ENCODE results near the gene ELOVL2. TPM values are rescaled to one million over a fixed set of nuclear protein-coding genes. Genes with fewer than 3 reads are reported as not detected.

ELOVL2 gene
- total RNA-seq, 2 donors from 2014 or later, result 0.86 to 1.6 TPM

GRCh38 chr6:10963113-10963512 lies 81.0 kb downstream of the ELOVL2 start:
- H3K4me1 ChIP-seq, result no peaks in the 10 kb centered on the region
- H3K4me3 ChIP-seq, result no peak overlapping the region
- H3K36me3 ChIP-seq, result no peaks in the 10 kb centered on the region
- no peak overlapping the region for H3K27ac ChIP-seq
- no peaks in the 10 kb centered on the region for H3K27me3 ChIP-seq
- H3K9me3 ChIP-seq, result peaks cover 0 to 11% of the 10 kb centered on the region in 2 donors
- TF ChIP-seq CTCF (IDR thresholded peaks at IDR 0.05), result no peak
- DNase-seq (ENCODE audit: low spot score), result no peak

DNA sequence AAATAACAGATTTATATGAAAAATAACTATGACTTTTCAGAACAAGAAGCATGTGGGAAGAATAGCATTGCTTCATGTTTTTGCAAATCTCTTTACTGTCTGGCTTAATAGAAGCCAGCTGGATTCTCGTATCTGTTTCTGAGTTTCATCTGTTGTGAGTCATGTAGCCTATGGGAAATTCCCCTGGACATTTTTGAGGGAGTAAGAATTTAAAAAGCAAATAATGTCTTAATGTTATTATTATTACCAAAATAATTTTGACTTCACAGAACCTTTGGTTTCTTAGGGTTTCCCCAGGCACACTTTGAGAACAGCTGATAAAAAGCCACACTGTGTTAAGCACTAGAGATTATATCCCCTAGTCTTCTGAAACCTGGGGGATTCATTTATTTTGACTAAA lies 81.4 kb downstream of the ELOVL2 start:
- Histone ChIP-seq H3K4me3 (no peak overlapping the region), H3K27me3 (no peaks in the 10 kb centered on the region), H3K27ac (no peak overlapping the region), H3K36me3 (no peaks in the 10 kb centered on the region), H3K4me1 (no peaks in the 10 kb centered on the region), H3K9me3 (peaks cover 0 to 11% of the 10 kb centered on the region in 2 donors)
- no peak for DNase-seq (ENCODE audit: low spot score)
- TF ChIP-seq CTCF (IDR thresholded peaks at IDR 0.05), result no peak

GRCh38 chr6:10961837-10962236 lies 82.3 kb downstream of the ELOVL2 start:
- H3K9me3 ChIP-seq, result peaks cover 0 to 11% of the 10 kb centered on the region in 2 donors
- no peak overlapping the region for H3K4me3 ChIP-seq
- no peak overlapping the region for H3K27ac ChIP-seq
- TF ChIP-seq CTCF (IDR thresholded peaks at IDR 0.05), result no peak
- H3K27me3 ChIP-seq, result no peaks in the 10 kb centered on the region
- DNase-seq (ENCODE audit: low spot score), result no peak
- no peaks in the 10 kb centered on the region for H3K36me3 ChIP-seq
- H3K4me1 ChIP-seq, result no peaks in the 10 kb centered on the region

- DNase-seq (ENCODE audit: low spot score), result no peak
- Histone ChIP-seq H3K36me3 (no peaks in the 10 kb centered on the region), H3K4me1 (no peaks in the 10 kb centered on the region), H3K4me3 (no peak overlapping the region), H3K27ac (no peak overlapping the region), H3K27me3 (no peaks in the 10 kb centered on the region), H3K9me3 (no peaks in the 10 kb centered on the region)
- TF ChIP-seq CTCF (IDR thresholded peaks at IDR 0.05), result no peak
Measured at GRCh38 chr6:10960171-10960570, 83.9 kb downstream of the ELOVL2 start.

- TF ChIP-seq CTCF (IDR thresholded peaks at IDR 0.05), result no peak
- Histone ChIP-seq H3K9me3 (no peaks in the 10 kb centered on the region), H3K4me3 (no peak overlapping the region), H3K27me3 (no peaks in the 10 kb centered on the region), H3K27ac (no peak overlapping the region), H3K36me3 (no peaks in the 10 kb centered on the region), H3K4me1 (no peaks in the 10 kb centered on the region)
- no peak for DNase-seq (ENCODE audit: low spot score)
Measured at GRCh38 chr6:10957414-10957886, 86.7 kb downstream of the ELOVL2 start.

DNA sequence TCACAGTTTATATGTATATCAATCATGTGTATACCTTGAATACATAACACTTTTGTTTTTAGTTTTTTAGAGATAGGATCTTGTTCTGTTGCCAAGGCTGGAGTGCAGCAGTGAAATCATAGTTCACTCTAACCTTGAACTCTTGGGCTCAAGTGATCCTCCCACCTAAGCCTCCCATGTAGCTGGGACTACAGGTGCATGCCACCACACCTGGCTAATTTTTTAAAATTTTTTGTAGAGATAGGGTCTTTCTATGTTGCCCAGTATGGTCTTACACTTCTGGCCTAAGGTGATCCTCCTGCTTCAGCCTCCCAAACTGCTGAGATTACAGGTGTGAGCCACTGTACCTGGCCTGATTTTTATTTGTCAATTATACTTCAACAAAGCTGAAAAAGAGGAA lies 87.3 kb downstream of the ELOVL2 start:
- Histone ChIP-seq H3K36me3 (no peaks in the 10 kb centered on the region), H3K4me1 (no peaks in the 10 kb centered on the region), H3K4me3 (no peak overlapping the region), H3K27me3 (no peaks in the 10 kb centered on the region), H3K27ac (no peak overlapping the region), H3K9me3 (no peaks in the 10 kb centered on the region)
- no peak for TF ChIP-seq CTCF (IDR thresholded peaks at IDR 0.05)
- DNase-seq (ENCODE audit: low spot score), result no peak

Measured in right atrium auricular region (tissue), 2 donors.